Cardiac ventricle fibroblast (primary cell): Measurements from ENCODE around the gene SRD5A2. TPM values are rescaled to one million over a fixed set of nuclear protein-coding genes. Genes with fewer than 3 reads are reported as not detected.

ENCODE experiments used
- total RNA-seq: library from RNA; depleted of rRNA; stranded (reverse); fragments of >200 nt; gene quantifications from 2 replicates; pipeline ENCODE4 v1.2.3, GENCODE V29; 2015

SRD5A2 gene
- not detected in 2 replicates for total RNA-seq

GRCh38 chr2:31580321-31581117, at the start of gene SRD5A2:
SRD5A2 (minus strand) TSS chr2:31580938; CDS start chr2:31580900, 38 bp downstream.

Other genes starting within 250 kb of the SRD5A2 start
- gene XDH, start 166.2 kb downstream of the SRD5A2 start, total RNA-seq: not detected in 2 replicates